Right lobe of liver (tissue), 4 donors: Measurements from ENCODE around the gene PRKAG2.

Experiments
- CTCF ChIP-seq, 4 donors: fragments of 200-600 bp in 3 of 4; fragments of 450-650 bp in 1 of 4; IDR thresholded peaks; one replicate each; pipeline versions ENCODE4 v1.5.1 to v1.8.0; 2016 to 2022; ENCODE audit warnings: antibody characterized with exemption in 4 of 4, mild to moderate bottlenecking in 2 of 4
- POLR2A ChIP-seq: fragments of 450-650 bp; IDR thresholded peaks from one replicate; pipeline ENCODE4 v1.6.1; 2017; ENCODE audit warnings: antibody characterized with exemption, mild to moderate bottlenecking
- donor health status: DM: no; HTN: no; CAD: no.
- donor health status: DM: no; HTN: no; CAD: no.
- donor health status: DM: no; HTN: yes; CAD: no.

GRCh38 chr7:151520419-151521261 is 356.3 kb downstream of the PRKAG2 start:
- TF ChIP-seq CTCF (IDR thresholded peaks at IDR 0.05), result no peak
- no peak for TF ChIP-seq POLR2A
